T-helper 1 cell treated with Interleukin-12 subunit alpha and Interleukin-12 subunit beta and Interleukin-4 antibody, amounts not matched to agents 30 μg/mL and 1 μg/mL, for 36 hours (primary cell): Measurements from ENCODE around the gene CCDC7.
"Not testable (repeated sequence)": the region's sequence is repeated elsewhere in the genome, so short reads cannot be mapped to it uniquely, and the experiment has no call there.

Source experiments
- H3K27ac Mint-ChIP-seq: one replicate; pipeline ENCODE4 v1.8.0; 2021; ENCODE audit warnings: mild to moderate bottlenecking, mixed read lengths
- H3K27me3 Mint-ChIP-seq: one replicate; pipeline ENCODE4 v1.8.0; 2021; ENCODE audit warnings: low read depth, mixed read lengths
- H3K36me3 Mint-ChIP-seq: one replicate; pipeline ENCODE4 v1.8.0; 2021; ENCODE audit warnings: low read depth, mixed read lengths
- H3K4me1 Mint-ChIP-seq: one replicate; pipeline ENCODE4 v1.8.0; 2021; ENCODE audit warnings: low read depth, mixed read lengths
- H3K4me3 Mint-ChIP-seq: one replicate; pipeline ENCODE4 v1.8.0; 2021; ENCODE audit warnings: mild to moderate bottlenecking, moderate library complexity, mixed read lengths
- H3K9me3 Mint-ChIP-seq: one replicate; pipeline ENCODE4 v1.8.0; 2021; ENCODE audit warnings: mixed read lengths

The CCDC7 gene

DNA sequence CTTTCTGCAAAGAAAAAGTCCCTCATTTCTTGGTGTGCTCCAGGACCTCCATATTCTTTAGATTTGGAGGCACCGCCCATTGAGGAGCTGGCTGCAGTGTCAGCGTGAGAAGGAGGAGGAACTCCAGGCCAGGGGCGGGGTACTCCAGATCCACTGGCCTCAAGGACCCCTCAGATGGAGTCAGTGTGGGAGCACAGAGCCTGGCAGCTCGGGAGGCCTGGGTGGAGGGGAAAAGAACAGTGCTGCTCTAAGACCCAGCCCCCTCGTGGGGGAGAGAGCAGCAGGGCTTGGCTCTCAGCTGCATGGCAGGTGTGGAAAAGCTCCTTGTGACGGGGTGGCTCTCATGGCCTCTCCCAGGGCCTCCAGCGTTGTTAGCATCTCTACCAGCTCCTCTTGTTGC is 441.5 kb downstream of the CCDC7 start:
- Mint-ChIP-seq H3K4me3 (no peak overlapping the region), H3K9me3 (no peaks in the 10 kb centered on the region), H3K4me1 (peaks cover 2% of the 10 kb centered on the region), H3K27ac (no peak overlapping the region), H3K27me3 (no peaks in the 10 kb centered on the region), H3K36me3 (no peaks in the 10 kb centered on the region)

DNA sequence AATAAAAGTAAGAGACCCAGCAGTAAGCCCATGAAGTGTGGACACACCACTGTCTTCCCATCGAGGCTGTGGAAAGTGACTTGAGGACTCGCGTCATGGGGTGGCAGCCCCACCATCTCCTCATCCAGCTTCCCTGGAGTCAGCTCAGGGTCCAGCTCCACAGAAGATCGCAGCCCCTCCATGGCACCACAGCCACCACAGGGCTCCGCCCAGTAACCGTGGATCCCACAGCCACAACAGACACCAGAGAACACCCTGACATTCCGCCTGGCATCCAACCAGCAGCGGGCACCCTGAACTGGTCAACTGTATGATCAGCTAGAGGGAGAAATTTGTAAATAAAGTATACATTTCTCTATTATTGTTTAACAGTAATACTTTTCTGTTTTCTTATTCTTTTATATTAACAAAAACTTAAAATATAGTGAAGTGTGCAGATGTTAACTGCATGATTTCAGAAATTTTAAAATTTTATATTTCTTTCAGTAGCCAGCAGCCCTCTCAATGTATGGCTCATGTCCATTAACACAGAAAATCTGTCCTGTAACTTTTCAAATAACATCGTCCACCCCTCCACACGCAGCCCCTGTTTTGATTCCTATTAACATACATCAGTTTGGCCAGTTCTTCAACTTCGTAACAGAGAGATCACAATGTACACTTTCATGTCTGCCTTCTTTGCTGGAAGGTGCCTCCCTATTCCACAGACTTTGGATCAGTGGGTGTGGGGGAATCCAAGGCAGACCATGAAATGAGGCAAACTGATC is 442.4 kb downstream of the CCDC7 start:
- Mint-ChIP-seq H3K27me3 (no peaks in the 10 kb centered on the region), H3K36me3 (no peaks in the 10 kb centered on the region), H3K9me3 (no peaks in the 10 kb centered on the region), H3K4me1 (peaks cover 2% of the 10 kb centered on the region), H3K27ac (no peak overlapping the region), H3K4me3 (no peak overlapping the region)

DNA sequence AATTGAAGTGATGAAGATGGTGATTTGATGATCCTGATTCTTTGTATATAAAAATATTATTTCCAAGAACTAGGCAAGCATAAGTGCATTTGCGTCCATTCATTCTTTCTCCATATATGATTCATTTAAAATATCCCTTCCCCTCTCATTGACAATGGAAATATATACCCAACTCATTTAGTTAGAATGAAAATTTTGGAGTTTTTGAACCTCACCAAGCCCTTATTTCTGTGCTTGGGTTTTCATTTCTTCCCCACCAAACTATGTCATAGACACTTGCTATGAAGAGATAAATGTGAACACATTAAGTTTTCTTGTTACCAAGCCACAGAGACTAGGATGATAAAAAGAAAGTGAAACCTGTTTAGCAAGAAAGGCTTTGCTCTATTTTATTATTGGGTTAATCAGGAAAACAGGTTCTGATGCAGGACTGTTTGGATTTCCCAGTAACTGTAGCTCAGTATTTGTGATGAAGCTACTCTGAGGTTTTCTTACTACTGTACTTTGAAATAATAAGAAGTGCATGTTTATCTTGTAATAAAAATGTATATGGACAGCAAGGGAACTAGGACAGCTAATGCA is 443.8 kb downstream of the CCDC7 start:
- no peak overlapping the region for H3K4me3 Mint-ChIP-seq
- H3K27me3 Mint-ChIP-seq: no peaks in the 10 kb centered on the region

GRCh38 chr10:32890444-32890843 is 444.5 kb downstream of the CCDC7 start:
- Mint-ChIP-seq H3K27me3 (no peaks in the 10 kb centered on the region), H3K4me3 (no peak overlapping the region), H3K27ac (no peak overlapping the region), H3K36me3 (no peaks in the 10 kb centered on the region), H3K4me1 (peaks cover 2% of the 10 kb centered on the region), H3K9me3 (no peaks in the 10 kb centered on the region)

More for the DNA sequence above, 443.8 kb downstream of the CCDC7 start:
- Mint-ChIP-seq H3K9me3 (no peaks in the 10 kb centered on the region), H3K27ac (no peak overlapping the region), H3K4me1 (peaks cover 2% of the 10 kb centered on the region), H3K36me3 (no peaks in the 10 kb centered on the region)

GRCh38 chr10:32891261-32891660 is 445.3 kb downstream of the CCDC7 start:
- no peak overlapping the region for H3K4me3 Mint-ChIP-seq
- H3K9me3 Mint-ChIP-seq: no peaks in the 10 kb centered on the region
- no peaks in the 10 kb centered on the region for H3K27me3 Mint-ChIP-seq
- no peak overlapping the region for H3K27ac Mint-ChIP-seq
- H3K36me3 Mint-ChIP-seq: no peaks in the 10 kb centered on the region
- peaks cover 2% of the 10 kb centered on the region for H3K4me1 Mint-ChIP-seq

DNA sequence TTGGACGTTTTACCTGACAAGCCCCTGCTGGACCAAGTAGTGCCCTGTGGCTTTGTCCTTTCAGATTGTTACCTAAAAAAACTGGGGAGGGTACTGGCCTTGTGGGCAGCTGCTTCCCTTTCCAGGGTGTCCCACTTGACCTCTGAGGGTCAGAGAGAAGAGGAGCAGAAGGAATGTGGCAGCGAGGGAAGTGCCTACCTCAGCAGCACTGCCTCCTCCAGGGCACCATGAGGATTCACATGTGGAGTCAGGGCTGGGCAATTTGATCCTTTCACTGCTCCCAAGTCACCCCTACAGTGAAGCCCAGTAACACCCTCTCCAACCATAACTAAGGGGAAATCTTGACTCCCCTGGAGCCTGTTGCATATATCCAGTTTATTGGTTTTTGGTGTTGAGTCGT is 447.5 kb downstream of the CCDC7 start:
- peaks cover 9% of the 10 kb centered on the region for H3K36me3 Mint-ChIP-seq
- no peaks in the 10 kb centered on the region for H3K9me3 Mint-ChIP-seq
- peaks cover 2% of the 10 kb centered on the region for H3K4me1 Mint-ChIP-seq
- H3K4me3 Mint-ChIP-seq: no peak overlapping the region
- H3K27me3 Mint-ChIP-seq: no peaks in the 10 kb centered on the region
- H3K27ac Mint-ChIP-seq: no peak overlapping the region

DNA sequence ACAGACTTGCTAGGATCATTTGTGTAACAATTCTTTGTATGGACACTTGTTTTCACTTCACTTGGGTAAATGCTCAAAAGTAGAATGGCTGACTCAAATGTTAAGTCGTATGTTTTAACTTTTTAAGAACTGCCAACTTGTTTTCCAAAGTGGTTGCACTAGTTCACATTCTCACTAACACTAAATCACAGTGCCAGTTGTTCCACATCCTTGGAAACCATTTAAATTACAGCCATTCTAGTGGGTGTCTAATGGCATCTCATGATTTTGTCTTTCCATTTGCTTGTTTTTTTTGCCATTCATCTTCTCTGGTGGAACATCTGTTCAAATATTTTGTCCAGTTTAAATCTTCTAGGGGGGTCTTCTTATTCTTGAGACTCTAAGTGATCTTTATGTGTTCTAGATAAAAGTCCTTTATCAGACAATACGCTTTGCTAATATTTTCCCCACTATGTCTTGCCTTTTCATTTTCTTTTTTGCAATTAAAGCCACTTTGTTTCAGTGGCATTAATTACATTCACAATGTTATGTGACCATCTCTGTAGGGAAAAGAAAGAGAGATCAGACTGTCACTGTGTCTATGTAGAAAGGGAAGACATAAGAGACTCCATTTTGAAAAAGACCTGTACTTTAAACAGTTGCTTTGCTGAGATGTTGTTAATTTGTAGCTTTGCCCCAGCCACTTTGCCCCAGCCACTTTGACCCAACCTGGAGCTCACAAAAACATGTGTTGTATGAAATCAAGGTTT is 448.1 kb downstream of the CCDC7 start:
- H3K4me3 Mint-ChIP-seq: no peak overlapping the region
- no peak overlapping the region for H3K27ac Mint-ChIP-seq
- H3K9me3 Mint-ChIP-seq: no peaks in the 10 kb centered on the region
- H3K4me1 Mint-ChIP-seq: peaks cover 2% of the 10 kb centered on the region
- peaks cover 9% of the 10 kb centered on the region for H3K36me3 Mint-ChIP-seq
- H3K27me3 Mint-ChIP-seq: no peaks in the 10 kb centered on the region

- not testable (repeated sequence) for H3K9me3 Mint-ChIP-seq, H3K4me3 Mint-ChIP-seq, H3K27me3 Mint-ChIP-seq, H3K36me3 Mint-ChIP-seq, H3K4me1 Mint-ChIP-seq, H3K27ac Mint-ChIP-seq
Measured at GRCh38 chr10:32895200-32895968, 449.4 kb downstream of the CCDC7 start.

GRCh38 chr10:32901815-32902214 is 455.9 kb downstream of the CCDC7 start:
- H3K27me3 Mint-ChIP-seq: no peaks in the 10 kb centered on the region
- H3K36me3 Mint-ChIP-seq: peaks cover 4% of the 10 kb centered on the region
- H3K4me1 Mint-ChIP-seq: no peaks in the 10 kb centered on the region
- no peak overlapping the region for H3K4me3 Mint-ChIP-seq
- no peaks in the 10 kb centered on the region for H3K9me3 Mint-ChIP-seq
- H3K27ac Mint-ChIP-seq: no peak overlapping the region

DNA sequence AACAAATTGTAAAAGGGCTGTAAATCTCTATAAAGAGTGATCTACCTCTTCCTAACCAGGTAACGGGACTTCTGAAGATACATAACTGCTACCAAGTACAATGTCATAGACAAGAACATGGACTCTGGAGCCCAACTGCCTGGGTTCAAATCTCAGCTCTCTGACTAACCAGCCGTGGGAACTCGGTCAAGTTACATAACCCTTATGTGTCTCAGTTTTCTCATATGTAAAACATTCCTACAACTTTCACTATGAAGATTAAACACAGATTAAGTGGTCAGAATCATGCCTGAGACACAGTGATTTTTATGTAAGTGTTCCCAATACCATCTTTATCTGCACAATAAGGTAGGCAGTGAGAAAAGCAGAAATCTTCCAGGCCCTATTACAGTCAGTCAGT is 459.5 kb downstream of the CCDC7 start:
- Mint-ChIP-seq H3K27ac (no peak overlapping the region), H3K36me3 (no peaks in the 10 kb centered on the region), H3K9me3 (no peaks in the 10 kb centered on the region), H3K27me3 (no peaks in the 10 kb centered on the region), H3K4me3 (no peak overlapping the region), H3K4me1 (no peaks in the 10 kb centered on the region)

- no peak overlapping the region for H3K27ac Mint-ChIP-seq
- no peaks in the 10 kb centered on the region for H3K9me3 Mint-ChIP-seq
- no peaks in the 10 kb centered on the region for H3K27me3 Mint-ChIP-seq
- peaks cover 4% of the 10 kb centered on the region for H3K36me3 Mint-ChIP-seq
- no peaks in the 10 kb centered on the region for H3K4me1 Mint-ChIP-seq
- H3K4me3 Mint-ChIP-seq: no peak overlapping the region
Measured at GRCh38 chr10:32906595-32906994, 460.7 kb downstream of the CCDC7 start.

DNA sequence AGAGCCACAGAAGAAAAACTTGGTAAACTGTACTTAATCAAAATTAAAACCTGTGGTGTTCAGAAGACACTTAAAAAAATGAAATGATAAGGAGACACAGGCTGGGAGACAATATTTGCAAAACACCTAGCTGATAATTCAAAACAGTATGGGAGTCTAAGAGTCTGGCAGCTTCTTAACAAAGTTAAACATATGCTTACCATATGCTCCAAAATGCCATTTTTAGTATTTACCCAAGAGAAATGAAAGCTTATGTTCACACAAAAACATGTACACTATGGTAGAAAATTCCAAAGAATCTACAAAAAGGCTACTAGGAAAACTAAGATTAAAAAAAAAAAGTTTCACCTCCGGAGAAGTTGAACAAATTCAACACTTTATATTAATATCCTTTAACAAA is 463.5 kb downstream of the CCDC7 start:
- no peak overlapping the region for H3K4me3 Mint-ChIP-seq
- peaks cover 16% of the 10 kb centered on the region for H3K36me3 Mint-ChIP-seq
- no peaks in the 10 kb centered on the region for H3K4me1 Mint-ChIP-seq
- H3K9me3 Mint-ChIP-seq: no peaks in the 10 kb centered on the region
- no peaks in the 10 kb centered on the region for H3K27me3 Mint-ChIP-seq
- no peak overlapping the region for H3K27ac Mint-ChIP-seq

- H3K27ac Mint-ChIP-seq, H3K4me3 Mint-ChIP-seq, H3K9me3 Mint-ChIP-seq, H3K4me1 Mint-ChIP-seq, H3K27me3 Mint-ChIP-seq: not testable (repeated sequence)
- H3K36me3 Mint-ChIP-seq: peaks cover 22% of the 10 kb centered on the region
Measured at GRCh38 chr10:32909970-32910369, 464.0 kb downstream of the CCDC7 start.

GRCh38 chr10:32911285-32912016 is 465.5 kb downstream of the CCDC7 start:
- no peaks in the 10 kb centered on the region for H3K27me3 Mint-ChIP-seq
- H3K4me1 Mint-ChIP-seq: no peaks in the 10 kb centered on the region
- no peak overlapping the region for H3K27ac Mint-ChIP-seq
- no peaks in the 10 kb centered on the region for H3K9me3 Mint-ChIP-seq
- peaks cover 34% of the 10 kb centered on the region for H3K36me3 Mint-ChIP-seq
- H3K4me3 Mint-ChIP-seq: no peak overlapping the region
